Hepatocyte (in vitro differentiated cells): ENCODE measurements around the gene SARS2.

Source experiments
- EZH2 ChIP-seq: fragments of 200-600 bp; sonication (generic); IDR thresholded peaks from 2 replicates; pipeline ENCODE4 v1.6.1; 2016; ENCODE audit warnings: antibody characterized with exemption, mild to moderate bottlenecking, borderline replicate concordance
- EZH2phosphoT487 ChIP-seq: fragments of 200-600 bp; sonication (generic); IDR thresholded peaks from one replicate; pipeline ENCODE4 v1.6.1; 2018; ENCODE audit warnings: antibody characterized with exemption, mild to moderate bottlenecking, low read depth, moderate library complexity; ENCODE audit not compliant: unreplicated experiment, severe bottlenecking
- TF ChIP-seq, protein P1 (sequence below): fragments of 200-600 bp; sonication (generic); IDR thresholded peaks from 2 replicates; pipeline ENCODE4 v1.5.1; 2016; ENCODE audit warnings: antibody characterized with exemption, mild to moderate bottlenecking; ENCODE audit not compliant: poor library complexity

- TF ChIP-seq, protein P1, sequence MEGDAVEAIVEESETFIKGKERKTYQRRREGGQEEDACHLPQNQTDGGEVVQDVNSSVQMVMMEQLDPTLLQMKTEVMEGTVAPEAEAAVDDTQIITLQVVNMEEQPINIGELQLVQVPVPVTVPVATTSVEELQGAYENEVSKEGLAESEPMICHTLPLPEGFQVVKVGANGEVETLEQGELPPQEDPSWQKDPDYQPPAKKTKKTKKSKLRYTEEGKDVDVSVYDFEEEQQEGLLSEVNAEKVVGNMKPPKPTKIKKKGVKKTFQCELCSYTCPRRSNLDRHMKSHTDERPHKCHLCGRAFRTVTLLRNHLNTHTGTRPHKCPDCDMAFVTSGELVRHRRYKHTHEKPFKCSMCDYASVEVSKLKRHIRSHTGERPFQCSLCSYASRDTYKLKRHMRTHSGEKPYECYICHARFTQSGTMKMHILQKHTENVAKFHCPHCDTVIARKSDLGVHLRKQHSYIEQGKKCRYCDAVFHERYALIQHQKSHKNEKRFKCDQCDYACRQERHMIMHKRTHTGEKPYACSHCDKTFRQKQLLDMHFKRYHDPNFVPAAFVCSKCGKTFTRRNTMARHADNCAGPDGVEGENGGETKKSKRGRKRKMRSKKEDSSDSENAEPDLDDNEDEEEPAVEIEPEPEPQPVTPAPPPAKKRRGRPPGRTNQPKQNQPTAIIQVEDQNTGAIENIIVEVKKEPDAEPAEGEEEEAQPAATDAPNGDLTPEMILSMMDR = no peak
- no peak for TF ChIP-seq EZH2phosphoT487
- TF ChIP-seq EZH2 = no peak
These were observed 6.2 kb downstream of the SARS2 start for GRCh38 chr19:38924388-38924787.
